Immature natural killer cell (primary cell): ENCODE measurements around the gene FAM171A1. TPM values are rescaled to one million over a fixed set of nuclear protein-coding genes. Genes with fewer than 3 reads are reported as not detected.

Experiments used
- DNase-seq, 3 donors: peaks; one replicate each; pipeline ENCODE4 v3.0.0; 2022; ENCODE audit warnings: mixed read lengths in 1 of 3
- H3K27ac Mint-ChIP-seq, 6 donors: one replicate each; pipeline ENCODE4 v1.8.0; 2020; ENCODE audit warnings: mixed read lengths in 6 of 6, mild to moderate bottlenecking in 5 of 6, inconsistent platforms in 4 of 6, moderate library complexity in 3 of 6
- H3K27me3 Mint-ChIP-seq, 3 donors: one replicate each; pipeline ENCODE4 v1.8.0; 2020 to 2021; ENCODE audit warnings: low read depth in 3 of 3, mild to moderate bottlenecking in 3 of 3, mixed read lengths in 3 of 3, moderate library complexity in 3 of 3, inconsistent platforms in 1 of 3
- H3K36me3 Mint-ChIP-seq, 3 donors: one replicate each; pipeline ENCODE4 v1.8.0; 2020; ENCODE audit warnings: mixed read lengths in 3 of 3, inconsistent platforms in 2 of 3, mild to moderate bottlenecking in 2 of 3
- H3K4me1 Mint-ChIP-seq, 2 donors: one replicate each; pipeline ENCODE4 v1.8.0; 2020; ENCODE audit warnings: inconsistent platforms in 2 of 2, mild to moderate bottlenecking in 2 of 2, mixed read lengths in 2 of 2, moderate library complexity in 1 of 2
- H3K4me3 Mint-ChIP-seq, 5 donors: one replicate each; pipeline ENCODE4 v1.8.0; 2020; ENCODE audit warnings: mild to moderate bottlenecking in 5 of 5, mixed read lengths in 5 of 5, inconsistent platforms in 3 of 5, moderate library complexity in 3 of 5
- H3K9me3 Mint-ChIP-seq, 6 donors: one replicate each; pipeline ENCODE4 v1.8.0; 2020; ENCODE audit warnings: mild to moderate bottlenecking in 6 of 6, mixed read lengths in 6 of 6, inconsistent platforms in 4 of 6, moderate library complexity in 3 of 6
- polyA plus RNA-seq, 3 donors: library from polyadenylated mRNA; unstranded; fragments of 300-500 nt; fragmentation: Illumina TruSeq; gene quantifications; one replicate each; pipeline ENCODE4 v1.2.3, GENCODE V29; 2021

The FAM171A1 gene
- polyA plus RNA-seq, 3 donors from 2014 or later: 0.62 to 2.4 (median 1.1) TPM

- H3K9me3 Mint-ChIP-seq: peaks cover 0 to 2% (median under 1%) of the 10 kb centered on the region in 6 donors
- peaks cover 10 to 30% (median 15%) of the 10 kb centered on the region in 3 donors for H3K27me3 Mint-ChIP-seq
- H3K4me1 Mint-ChIP-seq: peaks cover 0 to 5% of the 10 kb centered on the region in 2 donors
- DNase-seq: no peak
- no peak overlapping the region for H3K27ac Mint-ChIP-seq
- no peaks in the 10 kb centered on the region for H3K36me3 Mint-ChIP-seq
- no peak overlapping the region for H3K4me3 Mint-ChIP-seq
These were observed 2.8 kb downstream of the FAM171A1 start for GRCh38 chr10:15368101-15368855.

- Mint-ChIP-seq H3K27me3 (peaks cover 10 to 30% (median 13%) of the 10 kb centered on the region in 3 donors), H3K36me3 (no peaks in the 10 kb centered on the region), H3K27ac (no peak overlapping the region)
These were observed 3.6 kb downstream of the FAM171A1 start for GRCh38 chr10:15367296-15368085.

GRCh38 chr10:15365692-15366091 lies 5.4 kb downstream of the FAM171A1 start:
- peaks cover 9 to 36% (median 17%) of the 10 kb centered on the region in 3 donors for H3K27me3 Mint-ChIP-seq
- DNase-seq: no peak

More at GRCh38 chr10:15367296-15368085, 3.6 kb downstream of the FAM171A1 start:
- no peak for DNase-seq
- peaks cover 0 to 5% of the 10 kb centered on the region in 2 donors for H3K4me1 Mint-ChIP-seq
- H3K9me3 Mint-ChIP-seq: peaks cover 0 to 2% (median 0%) of the 10 kb centered on the region in 6 donors
- H3K4me3 Mint-ChIP-seq: no peak overlapping the region

GRCh38 chr10:15364001-15364400 lies 7.1 kb downstream of the FAM171A1 start:
- H3K9me3 Mint-ChIP-seq: peaks cover 0 to 2% (median 0%) of the 10 kb centered on the region in 6 donors
- no peaks in the 10 kb centered on the region for H3K4me1 Mint-ChIP-seq
- no peak for DNase-seq
- H3K4me3 Mint-ChIP-seq: no peak overlapping the region
- H3K27me3 Mint-ChIP-seq: peaks cover 7 to 31% (median 13%) of the 10 kb centered on the region in 3 donors
- H3K27ac Mint-ChIP-seq: no peak overlapping the region
- no peaks in the 10 kb centered on the region for H3K36me3 Mint-ChIP-seq

More at GRCh38 chr10:15365692-15366091, 5.4 kb downstream of the FAM171A1 start:
- Mint-ChIP-seq H3K36me3 (no peaks in the 10 kb centered on the region), H3K4me3 (no peak overlapping the region), H3K9me3 (peaks cover 0 to 2% (median 0%) of the 10 kb centered on the region in 6 donors), H3K27ac (no peak overlapping the region), H3K4me1 (peaks cover 0 to 5% of the 10 kb centered on the region in 2 donors)

GRCh38 chr10:15363031-15363430 lies 8.1 kb downstream of the FAM171A1 start:
- H3K36me3 Mint-ChIP-seq: no peaks in the 10 kb centered on the region
- H3K27me3 Mint-ChIP-seq: peaks cover 7 to 31% (median 13%) of the 10 kb centered on the region in 3 donors
- H3K4me1 Mint-ChIP-seq: no peaks in the 10 kb centered on the region
- no peak overlapping the region for H3K4me3 Mint-ChIP-seq
- H3K27ac Mint-ChIP-seq: no peak overlapping the region
- DNase-seq: no peak
- H3K9me3 Mint-ChIP-seq: peaks cover 0 to 2% (median 0%) of the 10 kb centered on the region in 6 donors

- Mint-ChIP-seq H3K27ac (no peak overlapping the region), H3K36me3 (no peaks in the 10 kb centered on the region), H3K27me3 (peaks cover 2 to 23% (median 9%) of the 10 kb centered on the region in 3 donors), H3K4me1 (no peaks in the 10 kb centered on the region), H3K4me3 (no peak overlapping the region), H3K9me3 (peaks cover 0 to 2% (median 0%) of the 10 kb centered on the region in 6 donors)
- DNase-seq: no peak
These were observed 10.0 kb downstream of the FAM171A1 start for GRCh38 chr10:15361131-15361530.

- Mint-ChIP-seq H3K9me3 (peaks cover 0 to 2% (median 0%) of the 10 kb centered on the region in 6 donors), H3K4me1 (no peaks in the 10 kb centered on the region), H3K4me3 (no peak overlapping the region), H3K36me3 (no peaks in the 10 kb centered on the region), H3K27me3 (peaks cover 2 to 23% (median 8%) of the 10 kb centered on the region in 3 donors), H3K27ac (no peak overlapping the region)
- DNase-seq: no peak
These were observed 10.5 kb downstream of the FAM171A1 start for GRCh38 chr10:15360566-15360965.

GRCh38 chr10:15353471-15354017 lies 17.5 kb downstream of the FAM171A1 start:
- Mint-ChIP-seq H3K9me3 (no peaks in the 10 kb centered on the region), H3K27ac (no peak overlapping the region), H3K4me3 (no peak overlapping the region), H3K4me1 (no peaks in the 10 kb centered on the region), H3K27me3 (peaks cover 0 to 11% (median 7%) of the 10 kb centered on the region in 3 donors), H3K36me3 (no peaks in the 10 kb centered on the region)
- no peak for DNase-seq

GRCh38 chr10:15352836-15353235 lies 18.3 kb downstream of the FAM171A1 start:
- H3K9me3 Mint-ChIP-seq: no peaks in the 10 kb centered on the region
- no peak overlapping the region for H3K27ac Mint-ChIP-seq
- no peak overlapping the region for H3K4me3 Mint-ChIP-seq
- no peak for DNase-seq
- H3K36me3 Mint-ChIP-seq: no peaks in the 10 kb centered on the region
- no peaks in the 10 kb centered on the region for H3K4me1 Mint-ChIP-seq
- peaks cover 0 to 11% (median 9%) of the 10 kb centered on the region in 3 donors for H3K27me3 Mint-ChIP-seq

GRCh38 chr10:15352201-15352600 lies 18.9 kb downstream of the FAM171A1 start:
- Mint-ChIP-seq H3K27ac (no peak overlapping the region), H3K36me3 (no peaks in the 10 kb centered on the region), H3K9me3 (no peaks in the 10 kb centered on the region), H3K4me3 (no peak overlapping the region), H3K27me3 (peaks cover 0 to 11% (median 9%) of the 10 kb centered on the region in 3 donors), H3K4me1 (no peaks in the 10 kb centered on the region)
- no peak for DNase-seq

GRCh38 chr10:15351099-15351820 lies 19.8 kb downstream of the FAM171A1 start:
- H3K27me3 Mint-ChIP-seq: peaks cover 0 to 11% (median 9%) of the 10 kb centered on the region in 3 donors
- H3K4me3 Mint-ChIP-seq: no peak overlapping the region
- no peak for DNase-seq
- H3K4me1 Mint-ChIP-seq: no peaks in the 10 kb centered on the region
- H3K36me3 Mint-ChIP-seq: no peaks in the 10 kb centered on the region
- no peak overlapping the region for H3K27ac Mint-ChIP-seq
- H3K9me3 Mint-ChIP-seq: no peaks in the 10 kb centered on the region

GRCh38 chr10:15349112-15349511 lies 22.0 kb downstream of the FAM171A1 start:
- Mint-ChIP-seq H3K9me3 (no peaks in the 10 kb centered on the region), H3K27me3 (peaks cover 3 to 11% (median 9%) of the 10 kb centered on the region in 3 donors), H3K4me3 (no peak overlapping the region), H3K27ac (no peak overlapping the region), H3K36me3 (no peaks in the 10 kb centered on the region), H3K4me1 (no peaks in the 10 kb centered on the region)
- DNase-seq: no peak

GRCh38 chr10:15348579-15348978 lies 22.5 kb downstream of the FAM171A1 start:
- no peaks in the 10 kb centered on the region for H3K9me3 Mint-ChIP-seq
- no peak for DNase-seq
- peaks cover 3 to 11% (median 9%) of the 10 kb centered on the region in 3 donors for H3K27me3 Mint-ChIP-seq
- H3K4me1 Mint-ChIP-seq: no peaks in the 10 kb centered on the region
- no peak overlapping the region for H3K27ac Mint-ChIP-seq
- no peaks in the 10 kb centered on the region for H3K36me3 Mint-ChIP-seq
- no peak overlapping the region for H3K4me3 Mint-ChIP-seq
